SK-N-SH (cell line): Measurements from ENCODE around the gene GRP. TPM values are rescaled to one million over a fixed set of nuclear protein-coding genes. Genes with fewer than 3 reads are reported as not detected.

Experiments
- CTCF ChIA-PET: fragments of 300-600, 350-600 bp; formaldehyde crosslinking; extraction: SDS; loops from one replicate; lab custom pipeline; 2021; lab: Yijun Ruan, JAX
- POLR2A ChIA-PET: fragments of 350-600 bp; sonication (Branson Sonifier 250); formaldehyde crosslinking; extraction: SDS; loops from one replicate; lab custom pipeline; 2020; ENCODE audit warnings: antibody characterized with exemption, inconsistent platforms; lab: Yijun Ruan, JAX
- DNase-seq: peaks from one replicate; pipeline ENCODE4 v3.0.0; 2012
- H2AFZ ChIP-seq: fragments of 200-600 bp; sonication (generic); 2 replicates; pipeline ENCODE4 v1.8.1; 2016; ENCODE audit warnings: antibody characterized with exemption, mild to moderate bottlenecking, low read depth
- H3F3A ChIP-seq: fragments of 200-600 bp; sonication (generic); replicated peaks from 2 replicates; pipeline ENCODE3; 2016; ENCODE audit warnings: antibody characterized with exemption, mild to moderate bottlenecking; ENCODE audit not compliant: insufficient read depth
- H3K27ac ChIP-seq, 2 experiments: fragments of 200-500 bp in 1 of 2; fragments of 200-600 bp in 1 of 2; sonication (Bioruptor generic) in 1 of 2; sonication (generic), shearing (Covaris generic) in 1 of 2; 2 replicates each; pipeline versions ENCODE4 v1.5.1 to v1.6.1; 2014 to 2016; ENCODE audit warnings: low read depth in 2 of 2, inconsistent platforms in 1 of 2, low read length in 1 of 2, mild to moderate bottlenecking in 1 of 2, mixed read lengths in 1 of 2
- H3K27me3 ChIP-seq: fragments of 200-600 bp; sonication (generic), shearing (Covaris generic); 2 replicates; pipeline ENCODE4 v1.6.1; 2016; ENCODE audit warnings: mixed run types; ENCODE audit not compliant: insufficient read depth
- H3K36me3 ChIP-seq, 2 experiments: fragments of 200-500 bp in 1 of 2; fragments of 200-600 bp in 1 of 2; sonication (Bioruptor generic) in 1 of 2; sonication (generic) in 1 of 2; replicated peaks in 1 of 2; 2 replicates each; pipeline versions ENCODE3 to v1.5.1; 2014 to 2016; ENCODE audit warnings: low read length in 1 of 2, mild to moderate bottlenecking in 1 of 2; ENCODE audit not compliant: insufficient read depth in 2 of 2, control insufficient read depth in 1 of 2
- H3K4me1 ChIP-seq, 2 experiments: fragments of 200-500 bp in 1 of 2; fragments of 200-600 bp in 1 of 2; sonication (Bioruptor generic) in 1 of 2; sonication (generic), shearing (Covaris generic) in 1 of 2; 2 replicates each; pipeline versions ENCODE4 v1.5.1 to v1.6.1; 2014 to 2016; ENCODE audit warnings: low read depth in 1 of 2, low read length in 1 of 2, mixed run types in 1 of 2; ENCODE audit not compliant: insufficient read depth in 2 of 2, control insufficient read depth in 1 of 2
- H3K4me2 ChIP-seq: fragments of 200-600 bp; sonication (generic), shearing (Covaris generic); 2 replicates; pipeline ENCODE4 v1.6.1; 2017; ENCODE audit warnings: mixed run types
- H3K4me3 ChIP-seq, 2 experiments: fragments of 200-500 bp in 1 of 2; fragments of 200-600 bp in 1 of 2; sonication (Bioruptor generic) in 1 of 2; sonication (generic), shearing (Covaris generic) in 1 of 2; 2 replicates each; pipeline versions ENCODE4 v1.5.1 to v1.8.1; 2014 to 2016; ENCODE audit warnings: low read depth in 2 of 2, inconsistent platforms in 1 of 2, low read length in 1 of 2, mild to moderate bottlenecking in 1 of 2, mixed read lengths in 1 of 2, moderate library complexity in 1 of 2
- H3K79me2 ChIP-seq: fragments of 200-600 bp; sonication (generic); 2 replicates; pipeline ENCODE4 v1.8.1; 2017; ENCODE audit warnings: mild to moderate bottlenecking; ENCODE audit not compliant: insufficient read depth
- H3K9ac ChIP-seq: fragments of 200-600 bp; sonication (generic); 2 replicates; pipeline ENCODE4 v1.6.1; 2017; ENCODE audit warnings: mixed run types
- H3K9me2 ChIP-seq: fragments of 200-600 bp; sonication (generic); 2 replicates; pipeline ENCODE4 v1.6.1; 2017; ENCODE audit warnings: mixed run types
- H3K9me3 ChIP-seq: fragments of 200-600 bp; sonication (generic); 2 replicates; pipeline ENCODE4 v1.6.1; 2017; ENCODE audit warnings: mixed run types, mild to moderate bottlenecking, moderate library complexity
- H4K20me1 ChIP-seq: fragments of 200-600 bp; sonication (generic); 2 replicates; pipeline ENCODE4 v1.6.1; 2017; ENCODE audit warnings: mild to moderate bottlenecking, mixed run types; ENCODE audit not compliant: insufficient read depth
- CHD2 ChIP-seq: fragments of 150-350 bp; IDR thresholded peaks from 2 replicates; pipeline ENCODE4 v1.6.1; 2018; ENCODE audit warnings: low read length; ENCODE audit not compliant: partially characterized antibody
- ELF1 ChIP-seq: IDR thresholded peaks from 2 replicates; pipeline ENCODE4 v1.4.0; 2012
- EZH2phosphoT487 ChIP-seq: fragments of 200-600 bp; sonication (generic); IDR thresholded peaks from 2 replicates; pipeline ENCODE4 v1.6.1; 2017; ENCODE audit warnings: low read depth, mixed run types, mild to moderate bottlenecking, antibody characterized with exemption, moderate library complexity, borderline replicate concordance
- FOSL2 ChIP-seq: IDR thresholded peaks from 2 replicates; pipeline ENCODE4 v1.4.0; 2012; ENCODE audit warnings: low read depth, mild to moderate bottlenecking, moderate library complexity, borderline replicate concordance
- FOXM1 ChIP-seq: IDR thresholded peaks from 2 replicates; pipeline ENCODE4 v1.4.0; 2012; ENCODE audit warnings: low read depth, mild to moderate bottlenecking
- JUND ChIP-seq: IDR thresholded peaks from 2 replicates; pipeline ENCODE4 v1.4.0; 2012
- MXI1 ChIP-seq: IDR thresholded peaks from 2 replicates; pipeline ENCODE4 v1.6.1; 2012; ENCODE audit warnings: mild to moderate bottlenecking, low read depth, low read length, improper control_type of control experiment
- NFIC ChIP-seq: IDR thresholded peaks from 2 replicates; pipeline ENCODE4 v1.4.0; 2012; ENCODE audit warnings: borderline replicate concordance
- NRF1 ChIP-seq: IDR thresholded peaks from 2 replicates; pipeline ENCODE4 v1.6.1; 2012; ENCODE audit warnings: low read depth, mild to moderate bottlenecking, low read length
- POLR2AphosphoS5 ChIP-seq: IDR thresholded peaks from 2 replicates; pipeline ENCODE4 v1.6.1; 2012; ENCODE audit warnings: low read depth, low read length
- RCOR1 ChIP-seq: fragments of 150-350 bp; IDR thresholded peaks from 2 replicates; pipeline ENCODE4 v1.6.1; 2017; ENCODE audit warnings: antibody characterized with exemption, low read length
- RFX5 ChIP-seq: IDR thresholded peaks from 2 replicates; pipeline ENCODE4 v1.6.1; 2012; ENCODE audit warnings: mild to moderate bottlenecking, improper control_type of control experiment, low read length
- RXRA ChIP-seq: IDR thresholded peaks from 2 replicates; pipeline ENCODE4 v1.4.0; 2012; ENCODE audit warnings: low read depth, mild to moderate bottlenecking, borderline replicate concordance
- SMC3 ChIP-seq: IDR thresholded peaks from 2 replicates; pipeline ENCODE4 v1.6.1; 2012; ENCODE audit warnings: low read depth, low read length, improper control_type of control experiment
- WGBS: methylation state at CpG from one replicate; pipeline ENCODE4 v1.1.6; 2017; ENCODE audit warnings: low lambda C conversion rate; 5-methylcytosine and 5-hydroxymethylcytosine counted together
- polyA plus RNA-seq, 3 experiments: library from polyadenylated mRNA; depleted of rRNA; stranded (reverse); fragments of >200 nt; gene quantifications; 2 replicates each; pipeline ENCODE4 v1.2.3, GENCODE V29; 2012
- TF ChIP-seq, protein P1 (sequence below): IDR thresholded peaks from 2 replicates; pipeline ENCODE4 v1.4.0; 2012; ENCODE audit warnings: low read depth
- TF ChIP-seq, protein P2 (sequence below): fragments of 150-350 bp; IDR thresholded peaks from 2 replicates; pipeline ENCODE4 v1.6.1; 2017; ENCODE audit warnings: antibody characterized with exemption, low read length, low read depth, borderline replicate concordance
- TF ChIP-seq, protein P3 (sequence below): IDR thresholded peaks from 2 replicates; pipeline ENCODE4 v1.4.0; 2012; ENCODE audit warnings: low read depth, borderline replicate concordance
- TF ChIP-seq, protein P4 (sequence below): fragments of 150-350 bp; IDR thresholded peaks from 2 replicates; pipeline ENCODE4 v1.6.1; 2016; ENCODE audit warnings: mild to moderate bottlenecking, low read depth, low read length
- TF ChIP-seq, protein P5 (sequence below): IDR thresholded peaks from 2 replicates; pipeline ENCODE4; 2012

The GRP gene
- polyA plus RNA-seq, 1 of the 3 experiments (the other 2 are of a cell fraction), result 2.8 TPM

DNA sequence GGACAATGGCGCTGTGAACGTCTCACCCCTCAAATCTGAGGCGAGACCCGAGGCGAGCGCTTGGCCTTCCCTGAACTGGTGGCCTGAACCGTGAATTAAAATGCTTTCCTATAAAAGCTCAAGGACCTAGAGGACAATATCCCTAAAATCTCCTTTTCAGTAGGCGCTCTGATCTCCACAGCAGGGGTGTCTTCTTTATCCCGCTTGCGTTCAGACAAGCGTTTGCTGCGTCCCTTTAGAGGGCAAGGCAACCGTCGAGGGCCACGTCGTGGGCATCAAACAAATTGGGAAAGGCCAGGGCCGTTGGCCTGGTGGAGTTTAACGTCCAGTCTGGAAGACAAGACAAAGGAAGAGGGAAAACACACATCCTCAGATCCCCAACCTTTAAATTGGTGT lies 54.6 kb downstream of the GRP start:
- H3K4me1 ChIP-seq, result peaks cover 0 to 10% of the 10 kb centered on the region in 2 experiments; a peak in 1 of 4 replicates
- ChIA-PET CTCF (interaction anchor here (1.0 to 1.8 kb wide), 5 partner anchors 8 to 128 kb away, joined by 4 to 6 read pairs (median 5); no protein-coding TSS in a partner anchor), POLR2A (no interaction called here)
- H3K9ac ChIP-seq, result no peak overlapping the region
- 89% methylated on average over 18 of the region's 18 CpGs for WGBS
- no peak overlapping the region for H3K4me3 ChIP-seq
- H3K27me3 ChIP-seq, result peaks cover 71% of the 10 kb centered on the region
- DNase-seq, result no peak
- no peak overlapping the region for H2AFZ ChIP-seq
- no peak overlapping the region for H3K27ac ChIP-seq
- no peaks in the 10 kb centered on the region for H3F3A ChIP-seq
- H3K79me2 ChIP-seq, result no peaks in the 10 kb centered on the region
- H3K9me3 ChIP-seq, result no peaks in the 10 kb centered on the region
- H4K20me1 ChIP-seq, result no peaks in the 10 kb centered on the region
- H3K4me2 ChIP-seq, result no peak overlapping the region
- no peak for TF ChIP-seq NRF1
- no peak for TF ChIP-seq CHD2
- TF ChIP-seq, protein P1, sequence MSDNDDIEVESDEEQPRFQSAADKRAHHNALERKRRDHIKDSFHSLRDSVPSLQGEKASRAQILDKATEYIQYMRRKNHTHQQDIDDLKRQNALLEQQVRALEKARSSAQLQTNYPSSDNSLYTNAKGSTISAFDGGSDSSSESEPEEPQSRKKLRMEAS, result no peak
- TF ChIP-seq SMC3, result no peak
- no peak for TF ChIP-seq POLR2AphosphoS5
- no peak for TF ChIP-seq RCOR1
- no peak for TF ChIP-seq FOXM1
- no peak for TF ChIP-seq JUND
- no peak for TF ChIP-seq EZH2phosphoT487
- TF ChIP-seq, protein P2, sequence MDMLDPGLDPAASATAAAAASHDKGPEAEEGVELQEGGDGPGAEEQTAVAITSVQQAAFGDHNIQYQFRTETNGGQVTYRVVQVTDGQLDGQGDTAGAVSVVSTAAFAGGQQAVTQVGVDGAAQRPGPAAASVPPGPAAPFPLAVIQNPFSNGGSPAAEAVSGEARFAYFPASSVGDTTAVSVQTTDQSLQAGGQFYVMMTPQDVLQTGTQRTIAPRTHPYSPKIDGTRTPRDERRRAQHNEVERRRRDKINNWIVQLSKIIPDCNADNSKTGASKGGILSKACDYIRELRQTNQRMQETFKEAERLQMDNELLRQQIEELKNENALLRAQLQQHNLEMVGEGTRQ, result no peak
- TF ChIP-seq, protein P3, sequence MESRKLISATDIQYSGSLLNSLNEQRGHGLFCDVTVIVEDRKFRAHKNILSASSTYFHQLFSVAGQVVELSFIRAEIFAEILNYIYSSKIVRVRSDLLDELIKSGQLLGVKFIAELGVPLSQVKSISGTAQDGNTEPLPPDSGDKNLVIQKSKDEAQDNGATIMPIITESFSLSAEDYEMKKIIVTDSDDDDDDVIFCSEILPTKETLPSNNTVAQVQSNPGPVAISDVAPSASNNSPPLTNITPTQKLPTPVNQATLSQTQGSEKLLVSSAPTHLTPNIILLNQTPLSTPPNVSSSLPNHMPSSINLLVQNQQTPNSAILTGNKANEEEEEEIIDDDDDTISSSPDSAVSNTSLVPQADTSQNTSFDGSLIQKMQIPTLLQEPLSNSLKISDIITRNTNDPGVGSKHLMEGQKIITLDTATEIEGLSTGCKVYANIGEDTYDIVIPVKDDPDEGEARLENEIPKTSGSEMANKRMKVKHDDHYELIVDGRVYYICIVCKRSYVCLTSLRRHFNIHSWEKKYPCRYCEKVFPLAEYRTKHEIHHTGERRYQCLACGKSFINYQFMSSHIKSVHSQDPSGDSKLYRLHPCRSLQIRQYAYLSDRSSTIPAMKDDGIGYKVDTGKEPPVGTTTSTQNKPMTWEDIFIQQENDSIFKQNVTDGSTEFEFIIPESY, result no peak
- TF ChIP-seq ELF1, result no peak
- TF ChIP-seq FOSL2, result no peak
- TF ChIP-seq RFX5, result no peak
- TF ChIP-seq RXRA, result no peak
- TF ChIP-seq, protein P4, sequence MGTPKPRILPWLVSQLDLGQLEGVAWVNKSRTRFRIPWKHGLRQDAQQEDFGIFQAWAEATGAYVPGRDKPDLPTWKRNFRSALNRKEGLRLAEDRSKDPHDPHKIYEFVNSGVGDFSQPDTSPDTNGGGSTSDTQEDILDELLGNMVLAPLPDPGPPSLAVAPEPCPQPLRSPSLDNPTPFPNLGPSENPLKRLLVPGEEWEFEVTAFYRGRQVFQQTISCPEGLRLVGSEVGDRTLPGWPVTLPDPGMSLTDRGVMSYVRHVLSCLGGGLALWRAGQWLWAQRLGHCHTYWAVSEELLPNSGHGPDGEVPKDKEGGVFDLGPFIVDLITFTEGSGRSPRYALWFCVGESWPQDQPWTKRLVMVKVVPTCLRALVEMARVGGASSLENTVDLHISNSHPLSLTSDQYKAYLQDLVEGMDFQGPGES, result no peak
- TF ChIP-seq NFIC, result no peak
- no peak for TF ChIP-seq MXI1
- TF ChIP-seq, protein P5, sequence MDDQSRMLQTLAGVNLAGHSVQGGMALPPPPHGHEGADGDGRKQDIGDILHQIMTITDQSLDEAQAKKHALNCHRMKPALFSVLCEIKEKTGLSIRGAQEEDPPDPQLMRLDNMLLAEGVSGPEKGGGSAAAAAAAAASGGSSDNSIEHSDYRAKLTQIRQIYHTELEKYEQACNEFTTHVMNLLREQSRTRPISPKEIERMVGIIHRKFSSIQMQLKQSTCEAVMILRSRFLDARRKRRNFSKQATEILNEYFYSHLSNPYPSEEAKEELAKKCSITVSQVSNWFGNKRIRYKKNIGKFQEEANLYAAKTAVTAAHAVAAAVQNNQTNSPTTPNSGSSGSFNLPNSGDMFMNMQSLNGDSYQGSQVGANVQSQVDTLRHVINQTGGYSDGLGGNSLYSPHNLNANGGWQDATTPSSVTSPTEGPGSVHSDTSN, result no peak
- H3K36me3 ChIP-seq, result no peaks in the 10 kb centered on the region
- no peaks in the 10 kb centered on the region for H3K9me2 ChIP-seq
